ENCODE data around the gene NAV2.

- TF ChIP-seq POLR2AphosphoS5 (IDR thresholded peaks at IDR 0.05; ENCODE audit: borderline replicate concordance, low read depth, low read length): no peak
- TF ChIP-seq EZH2 (IDR thresholded peaks at IDR 0.05): no peak
These were observed 329.5 kb downstream of the NAV2 start for GRCh38 chr11:20042045-20042639.

Measured in SK-N-MC (cell line).